HG02938 (cell line): ENCODE results near the gene TAS2R1.

Source experiments
- ATAC-seq: cut with Tn5 transposase; IDR thresholded peaks from one replicate; pipeline ENCODE4 v1.9.1; 2021; ENCODE audit warnings: mild to moderate bottlenecking, moderate library complexity; ENCODE audit not compliant: unreplicated experiment

Gene TAS2R1

GRCh38 chr5:9630251-9630650, at the start of gene TAS2R1:
Gene TAS2R1 (minus strand): TSS chr5:9630351. CDS start chr5:9630032, 319 bp downstream.
- ATAC-seq = no peak

GRCh38 chr5:9670371-9670770, 40.2 kb upstream of the TAS2R1 start:
- ATAC-seq = no peak

GRCh38 chr5:9667906-9668305, 37.8 kb upstream of the TAS2R1 start:
- no peak for ATAC-seq

- ATAC-seq = no peak
Measured at GRCh38 chr5:9663891-9664290, 33.7 kb upstream of the TAS2R1 start.

- ATAC-seq = no peak
Measured at GRCh38 chr5:9661316-9662015, 31.3 kb upstream of the TAS2R1 start.

GRCh38 chr5:9658706-9659105, 28.6 kb upstream of the TAS2R1 start:
- ATAC-seq = no peak

- no peak for ATAC-seq
Measured at GRCh38 chr5:9657819-9658218, 27.7 kb upstream of the TAS2R1 start.

- ATAC-seq = no peak
Measured at GRCh38 chr5:9655641-9656040, 25.5 kb upstream of the TAS2R1 start.

- no peak for ATAC-seq
Measured at GRCh38 chr5:9654886-9655285, 24.7 kb upstream of the TAS2R1 start.

- ATAC-seq = peak; percentile 90
Measured at GRCh38 chr5:9653811-9654210, 23.7 kb upstream of the TAS2R1 start.

GRCh38 chr5:9653061-9653460, 22.9 kb upstream of the TAS2R1 start:
- no peak for ATAC-seq

GRCh38 chr5:9652295-9652694, 22.1 kb upstream of the TAS2R1 start:
- ATAC-seq = no peak

GRCh38 chr5:9646843-9647242, 16.7 kb upstream of the TAS2R1 start:
- ATAC-seq = no peak

GRCh38 chr5:9644630-9645029, 14.5 kb upstream of the TAS2R1 start:
- no peak for ATAC-seq

GRCh38 chr5:9642621-9643020, 12.5 kb upstream of the TAS2R1 start:
- ATAC-seq = no peak

GRCh38 chr5:9641806-9642355, 11.7 kb upstream of the TAS2R1 start:
- ATAC-seq = no peak

- no peak for ATAC-seq
Measured at GRCh38 chr5:9632495-9632894, 2.3 kb upstream of the TAS2R1 start.

- ATAC-seq = no peak
Measured at GRCh38 chr5:9627541-9627940, 2.6 kb downstream of the TAS2R1 start.

GRCh38 chr5:9626955-9627354, 3.2 kb downstream of the TAS2R1 start:
- ATAC-seq = no peak

- ATAC-seq = no peak
Measured at GRCh38 chr5:9625731-9626130, 4.4 kb downstream of the TAS2R1 start.

- no peak for ATAC-seq
Measured at GRCh38 chr5:9625286-9625685, 4.9 kb downstream of the TAS2R1 start.

GRCh38 chr5:9624196-9624947, 5.8 kb downstream of the TAS2R1 start:
- ATAC-seq = no peak
